GM21367 (cell line): ENCODE data around the gene MRPS27.
"Not testable (repeated sequence)": the region's sequence is repeated elsewhere in the genome, so short reads cannot be mapped to it uniquely, and the experiment has no call there.

Source experiments
- ATAC-seq: cut with Tn5 transposase; IDR thresholded peaks from one replicate; pipeline ENCODE4 v1.9.1; 2021; ENCODE audit not compliant: unreplicated experiment

MRPS27 gene

GRCh38 chr5:72326306-72326649, 6.2 kb upstream of the MRPS27 start:
- no peak for ATAC-seq

- ATAC-seq, result no peak
Measured at GRCh38 chr5:72325566-72326305, 5.7 kb upstream of the MRPS27 start.

- no peak for ATAC-seq
Measured at GRCh38 chr5:72324189-72324825, 4.3 kb upstream of the MRPS27 start.

GRCh38 chr5:72319435-72319975, 535 bp downstream of the MRPS27 start:
- ATAC-seq, result not testable (repeated sequence)

DNA sequence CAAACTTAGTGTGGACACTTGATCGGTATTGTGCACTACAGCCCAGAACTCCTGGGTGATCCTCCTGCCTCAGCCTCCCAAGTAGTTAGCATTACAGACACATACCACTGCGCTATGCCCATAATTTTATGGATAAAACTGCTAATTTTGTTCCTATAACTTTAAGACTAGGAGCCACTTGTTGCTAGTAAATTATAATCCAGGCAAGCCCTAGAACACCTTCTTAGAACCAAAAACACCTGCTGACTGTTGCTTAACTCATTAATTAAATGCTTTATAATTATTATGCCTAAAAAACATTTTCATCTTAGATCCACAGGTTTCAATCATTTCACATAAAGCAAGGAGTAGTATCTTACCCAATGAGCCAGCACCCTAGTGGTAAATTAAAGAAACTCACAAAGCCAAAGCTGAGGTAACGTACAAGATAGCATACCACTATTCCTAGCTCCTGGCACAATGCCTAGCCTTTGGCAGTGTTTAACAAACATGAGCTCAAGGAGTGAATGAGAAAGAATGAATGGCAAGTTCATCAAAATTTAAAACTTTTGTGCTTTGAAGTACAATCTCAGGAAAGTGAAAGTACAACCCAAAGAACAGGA, 5.4 kb downstream of the MRPS27 start:
- ATAC-seq, result no peak

GRCh38 chr5:72313141-72313540, 6.9 kb downstream of the MRPS27 start:
- no peak for ATAC-seq

- ATAC-seq, result no peak
Measured at GRCh38 chr5:72308853-72309191, 11.2 kb downstream of the MRPS27 start.

DNA sequence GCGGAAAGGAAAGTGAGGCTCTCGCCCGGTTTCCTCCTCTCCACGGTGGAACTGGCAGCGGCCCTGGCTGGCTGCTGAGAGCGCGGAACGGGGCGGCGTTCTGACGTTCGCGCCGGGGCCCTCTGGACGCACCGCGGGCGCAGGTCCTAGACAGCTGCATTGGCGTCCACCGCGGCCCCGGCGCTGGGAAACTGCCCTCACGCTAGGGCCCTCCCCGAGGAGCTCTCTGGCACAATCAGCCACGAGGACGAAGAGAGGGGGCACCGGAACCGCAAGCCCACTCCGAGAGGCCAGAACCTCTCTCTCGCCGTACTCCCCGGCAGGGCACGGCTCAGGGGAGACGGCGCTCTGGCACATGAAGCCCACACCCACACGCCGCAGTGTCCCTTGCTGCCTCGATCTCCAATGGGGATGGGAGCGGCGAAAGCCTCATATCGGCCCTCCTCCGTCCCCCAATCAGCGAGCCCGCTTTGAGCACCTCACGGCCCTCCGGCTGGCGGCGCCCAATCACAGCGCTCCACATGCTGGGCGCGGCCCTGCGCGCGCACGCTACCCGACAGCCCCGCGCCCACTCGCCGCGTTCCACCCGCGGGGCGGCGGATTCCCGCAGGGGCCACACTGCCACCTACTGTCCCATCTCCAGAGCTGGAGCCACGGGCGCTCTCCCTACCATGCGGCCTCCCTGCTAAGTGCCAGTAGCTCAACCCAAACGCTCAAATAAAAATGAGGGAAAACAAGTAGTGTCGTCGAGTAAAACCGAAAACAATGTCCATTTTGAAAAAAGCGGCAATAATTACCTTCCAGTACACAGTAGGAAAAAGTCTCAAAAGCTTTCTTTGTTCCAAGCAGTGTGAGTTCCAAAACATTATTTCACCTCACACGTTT, 11.8 kb downstream of the MRPS27 start:
- peak; percentile 85 for ATAC-seq

DNA sequence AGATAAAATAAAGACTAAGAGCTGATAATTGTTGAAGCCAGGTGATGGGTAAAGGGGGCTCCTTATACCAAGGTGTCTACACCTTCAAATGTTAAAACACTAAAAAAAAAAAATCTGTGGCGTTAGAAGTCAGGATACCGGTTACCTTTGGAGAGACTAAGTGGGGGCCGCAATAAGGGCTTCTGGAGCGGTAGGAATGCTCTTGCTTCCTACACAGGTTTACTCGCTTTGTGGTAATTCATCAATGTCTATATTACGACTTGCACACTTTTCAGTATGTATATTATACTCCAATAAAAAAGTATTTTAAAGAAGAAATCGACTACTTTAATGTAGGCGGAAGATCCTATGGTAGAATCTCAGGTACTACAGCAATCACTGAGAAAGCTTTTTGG, 12.5 kb downstream of the MRPS27 start:
- no peak for ATAC-seq

DNA sequence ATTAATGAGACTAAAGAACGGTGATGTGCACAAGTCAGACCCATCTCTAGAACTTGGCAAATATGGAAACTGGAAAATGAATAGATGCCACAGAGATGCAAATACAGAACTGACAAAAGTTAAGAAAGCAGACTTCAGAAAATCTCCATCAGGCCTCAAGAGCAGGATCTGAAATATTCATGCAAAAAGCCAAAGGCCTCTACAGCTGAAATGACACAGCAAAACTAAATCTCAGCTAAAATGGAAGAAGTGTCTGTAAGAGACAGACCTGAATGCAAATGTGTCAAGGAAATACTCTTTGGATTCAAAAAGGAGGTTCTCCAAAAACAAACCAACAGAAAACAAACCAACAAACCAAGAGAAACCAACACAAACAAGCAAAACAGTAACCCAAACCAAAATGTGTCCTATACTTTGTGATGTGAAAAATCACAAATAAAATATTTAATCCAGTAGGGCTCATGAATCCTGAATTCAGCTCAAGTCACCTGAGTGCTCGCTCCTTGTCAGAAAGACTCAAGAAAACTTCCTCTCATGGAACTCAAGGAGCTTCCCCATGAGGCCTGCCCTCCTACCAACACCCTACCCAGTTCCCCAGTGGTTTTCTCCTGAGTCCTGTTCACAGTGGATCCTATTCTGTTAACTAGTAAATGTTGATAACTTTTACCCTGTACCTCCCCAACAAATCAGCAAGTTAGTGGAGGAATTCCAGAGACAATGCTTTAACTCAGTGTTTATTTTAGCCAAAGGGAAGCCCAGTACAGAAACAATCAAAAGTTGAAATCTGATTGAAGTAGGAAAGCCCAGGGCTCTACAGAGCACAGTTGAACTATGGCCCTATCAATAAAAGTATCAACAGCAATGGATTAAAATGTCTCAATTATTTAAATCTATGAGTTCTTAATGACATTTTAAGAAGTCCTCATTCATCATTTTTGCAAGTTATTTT, 14.6 kb downstream of the MRPS27 start:
- no peak for ATAC-seq

- ATAC-seq, result no peak
Measured at GRCh38 chr5:72302171-72302570, 17.9 kb downstream of the MRPS27 start.

GRCh38 chr5:72301557-72301956, 18.5 kb downstream of the MRPS27 start:
- ATAC-seq, result peak; percentile 61

- ATAC-seq, result no peak
Measured at GRCh38 chr5:72300590-72301339, 19.3 kb downstream of the MRPS27 start.

GRCh38 chr5:72298711-72299110, 21.3 kb downstream of the MRPS27 start:
- ATAC-seq, result no peak

DNA sequence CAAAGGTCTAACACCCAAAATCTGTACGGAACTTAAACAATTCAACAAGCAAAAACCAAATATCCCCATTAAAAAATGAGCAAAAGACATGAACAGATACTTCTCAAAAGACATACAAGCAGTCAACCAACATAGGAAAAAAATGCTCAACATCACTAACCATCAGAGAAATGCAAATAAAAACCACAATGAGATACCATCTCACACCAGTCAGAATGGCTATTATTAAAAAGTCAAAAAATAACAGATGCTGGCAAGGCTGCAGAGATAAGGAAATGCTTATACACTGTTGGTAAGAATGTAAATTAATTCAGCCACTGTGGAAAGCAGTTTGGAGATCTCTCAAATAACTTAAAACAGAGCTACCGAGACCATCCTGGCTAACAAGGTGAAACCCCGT, 21.9 kb downstream of the MRPS27 start:
- ATAC-seq, result peak; percentile 35

DNA sequence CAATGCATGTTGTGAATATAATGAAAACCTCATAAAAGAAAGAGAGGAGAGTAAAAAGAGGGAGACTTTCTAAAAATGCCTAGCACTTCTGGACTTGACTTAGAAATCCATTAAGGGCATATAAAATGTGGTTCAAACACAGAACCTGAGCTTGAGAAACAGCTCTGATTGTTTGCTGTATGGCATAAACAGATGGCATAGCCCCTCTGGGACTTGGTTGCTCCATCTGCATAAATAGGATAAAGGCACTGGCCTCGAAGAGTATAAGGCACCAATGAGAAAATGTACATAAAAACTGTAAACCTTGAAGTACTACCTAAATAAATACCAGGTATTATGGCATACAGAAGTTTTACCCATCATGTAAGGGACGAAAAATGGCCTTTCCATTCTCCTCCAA, 23.8 kb downstream of the MRPS27 start:
- ATAC-seq, result no peak

GRCh38 chr5:72295539-72295938, 24.5 kb downstream of the MRPS27 start:
- ATAC-seq, result no peak

DNA sequence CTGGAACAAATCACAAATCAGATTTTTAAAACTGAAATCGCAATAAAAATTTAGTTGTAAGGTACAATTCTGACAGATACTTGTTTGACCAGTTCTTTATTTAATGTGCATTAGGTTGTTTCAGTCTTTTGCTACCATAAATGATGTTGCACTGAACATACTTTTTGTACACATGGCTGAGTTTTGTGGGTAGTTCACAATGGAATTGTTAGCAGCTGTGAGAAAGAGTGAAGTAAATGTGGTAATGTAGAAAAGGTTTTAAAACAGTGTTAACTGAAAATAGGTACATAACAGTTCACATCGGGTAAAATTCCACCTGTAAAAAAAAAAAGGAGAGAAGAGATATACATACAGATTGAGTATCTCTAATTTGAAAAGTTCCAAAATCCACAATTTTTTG, 25.6 kb downstream of the MRPS27 start:
- ATAC-seq, result no peak

GRCh38 chr5:72293495-72294055, 26.5 kb downstream of the MRPS27 start:
- no peak for ATAC-seq
